Muscle of back (tissue), 10 donors: Measurements from ENCODE around the gene PI16. TPM values are rescaled to one million over a fixed set of nuclear protein-coding genes. Genes with fewer than 3 reads are reported as not detected.

Experiments
- polyA plus RNA-seq, 10 donors: library from polyadenylated mRNA; unstranded; fragments of 120-200 nt; gene quantifications; one replicate each; pipeline ENCODE4 v1.2.1, GENCODE V29; 2013; ENCODE audit not compliant: insufficient read length in 10 of 10

Gene PI16
- polyA plus RNA-seq, 10 donors = 7.0 to 78.0 (median 27.0) TPM

Other genes starting within 250 kb of the PI16 start
- 10 to 100 TPM in 8 of 10 donors, 1 to 10 TPM in 2; 4.5 to 20.4 (median 11.7) TPM for gene CPNE5, start 115.3 kb upstream of the PI16 start, polyA plus RNA-seq
- 10 to 100 TPM; 31.7 to 42.8 (median 35.3) TPM for gene PPIL1, start 79.9 kb upstream of the PI16 start, polyA plus RNA-seq
- gene C6orf89, start 68.8 kb upstream of the PI16 start, polyA plus RNA-seq = 10 to 100 TPM; 29.5 to 40.8 (median 34.7) TPM
- 100 to 1,000 TPM in 7 of 10 donors, 10 to 100 TPM in 3; 93.3 to 132 (median 112) TPM for gene MTCH1, start 31.5 kb downstream of the PI16 start, polyA plus RNA-seq
- gene FGD2, start 50.9 kb downstream of the PI16 start, polyA plus RNA-seq = 1 to 10 TPM; 2.0 to 6.3 (median 3.4) TPM
- 10 to 100 TPM; 18.5 to 45.4 (median 27.7) TPM for gene PIM1, start 215.4 kb downstream of the PI16 start, polyA plus RNA-seq